CD4-positive, CD25-positive, alpha-beta regulatory T cell (primary cell): ENCODE measurements around the gene MYL12A. TPM values are rescaled to one million over a fixed set of nuclear protein-coding genes. Genes with fewer than 3 reads are reported as not detected.
A peak's percentile ranks its signal among the peaks of the same experiment; 100 is the strongest.

Experiments
- ATAC-seq, 2 donors: fragments of 150-1000 bp; cut with Tn5 transposase; one replicate each; pipeline ENCODE4 v1.10.0; 2021; ENCODE audit warnings: low read depth in 2 of 2, moderate number of reproducible peaks in 2 of 2, moderate library complexity in 1 of 2
- DNase-seq, 3 donors: peaks; one replicate each; pipeline versions ENCODE4 v3.0.0 to v3.0.0-alpha.2; 2012 to 2022; ENCODE audit warnings: mixed read lengths in 1 of 3
- H3K27ac ChIP-seq: one replicate; pipeline ENCODE4 v1.7.0; 2013; ENCODE audit warnings: mild to moderate bottlenecking, low read length; ENCODE audit not compliant: insufficient read depth, poor library complexity, severe bottlenecking
- H3K27me3 ChIP-seq: one replicate; pipeline ENCODE4 v1.7.0; 2013; ENCODE audit warnings: low read length; ENCODE audit not compliant: control insufficient read depth, insufficient read depth
- H3K36me3 ChIP-seq: one replicate; pipeline ENCODE4 v1.7.0; 2013; ENCODE audit warnings: mild to moderate bottlenecking, low read length, moderate library complexity; ENCODE audit not compliant: control insufficient read depth, insufficient read depth
- H3K4me1 ChIP-seq: 2 replicates; pipeline ENCODE4 v1.7.0; 2013; ENCODE audit warnings: mild to moderate bottlenecking, low read length; ENCODE audit not compliant: insufficient read depth, control insufficient read depth, poor library complexity, severe bottlenecking
- H3K4me3 ChIP-seq: one replicate; pipeline ENCODE4 v1.7.0; 2013; ENCODE audit warnings: low read depth, mild to moderate bottlenecking, low read length, moderate library complexity
- H3K9me3 ChIP-seq, 2 experiments: 1 replicate in 1 of 2; 2 replicates in 1 of 2; pipeline ENCODE4 v1.7.0; 2013; ENCODE audit warnings: low read length in 2 of 2, mild to moderate bottlenecking in 1 of 2, moderate library complexity in 1 of 2; ENCODE audit not compliant: control insufficient read depth in 2 of 2
- H3K27ac Mint-ChIP-seq, 3 donors: one replicate each; pipeline ENCODE4 v1.8.0; 2020 to 2022; ENCODE audit warnings: mild to moderate bottlenecking in 3 of 3, mixed read lengths in 3 of 3, moderate library complexity in 2 of 3
- H3K27me3 Mint-ChIP-seq: one replicate; pipeline ENCODE4 v1.8.0; 2022; ENCODE audit warnings: mild to moderate bottlenecking, mixed read lengths
- H3K36me3 Mint-ChIP-seq: one replicate; pipeline ENCODE4 v1.8.0; 2020; ENCODE audit warnings: mixed read lengths
- H3K4me1 Mint-ChIP-seq, 4 donors: one replicate each; pipeline ENCODE4 v1.8.0; 2020 to 2022; ENCODE audit warnings: mixed read lengths in 4 of 4, mild to moderate bottlenecking in 1 of 4
- H3K4me3 Mint-ChIP-seq, 4 donors: one replicate each; pipeline ENCODE4 v1.8.0; 2020 to 2022; ENCODE audit warnings: mild to moderate bottlenecking in 4 of 4, mixed read lengths in 4 of 4, moderate library complexity in 3 of 4
- H3K9me3 Mint-ChIP-seq, 7 donors: one replicate each; pipeline ENCODE4 v1.8.0; 2020 to 2022; ENCODE audit warnings: mixed read lengths in 7 of 7, mild to moderate bottlenecking in 3 of 7, moderate library complexity in 2 of 7
- polyA plus RNA-seq, 4 donors: library from polyadenylated mRNA; unstranded; fragments of 300-500 nt; fragmentation: Illumina TruSeq; gene quantifications; one replicate each; pipeline ENCODE4 v1.2.3, GENCODE V29; 2021
- total RNA-seq: library from RNA; stranded (reverse); gene quantifications from one replicate; pipeline ENCODE4 v1.2.3, GENCODE V29; 2022

Gene MYL12A
- total and polyA plus RNA-seq, 5 donors from 2014 or later: 382 to 2,381 (median 2,345) TPM

DNA sequence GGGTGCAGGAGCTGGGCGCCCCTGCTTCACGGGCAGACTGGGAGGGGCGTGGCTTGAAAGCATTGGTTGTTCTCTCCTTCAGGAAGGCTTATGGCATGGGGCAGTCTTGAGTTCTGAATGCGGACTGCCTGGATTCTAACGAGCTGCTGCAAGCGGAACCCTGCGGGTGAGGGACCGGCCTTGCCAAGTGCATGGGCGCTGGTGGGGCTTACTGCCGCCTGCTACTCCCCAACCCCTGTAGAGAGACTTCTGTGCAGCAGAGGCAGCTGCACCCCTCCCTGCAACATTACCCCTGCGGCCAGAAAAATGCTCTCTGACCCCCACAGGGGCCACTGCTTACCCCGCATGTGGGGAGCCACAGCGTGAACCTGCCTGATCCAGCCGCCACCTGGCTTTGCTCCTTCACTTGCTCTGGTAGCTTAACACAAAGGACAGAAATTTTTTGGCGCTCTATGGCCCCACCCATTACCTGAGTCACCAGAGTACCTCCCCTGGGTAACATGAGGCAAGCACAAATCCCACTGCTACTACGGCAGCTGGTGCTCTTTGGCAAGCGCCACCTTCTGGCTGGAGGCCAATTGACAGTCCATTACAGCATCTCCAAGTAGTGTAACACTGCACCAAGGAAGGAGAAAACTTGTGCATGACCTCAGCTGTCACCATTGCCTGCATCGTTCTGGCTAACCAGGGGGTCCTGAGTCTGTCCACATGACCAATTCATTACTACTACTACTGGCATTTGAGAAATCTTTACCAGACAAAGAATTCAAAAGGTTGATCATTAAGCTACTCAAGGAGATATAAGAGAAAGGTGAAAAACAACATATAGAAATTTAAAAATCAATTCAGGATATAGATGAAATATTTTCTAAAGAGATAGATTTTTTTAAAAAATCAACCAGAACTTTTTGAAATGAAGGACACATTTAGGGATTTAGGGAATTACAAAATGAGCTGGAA lies 49.7 kb downstream of the MYL12A start:
- Histone ChIP-seq H3K4me3 (peak overlapping the region; percentile 63), H3K36me3 (no peaks in the 10 kb centered on the region), H3K4me1 (peaks cover 10% of the 10 kb centered on the region), H3K27me3 (peaks cover 18% of the 10 kb centered on the region), H3K27ac (no peak overlapping the region), H3K9me3 (peaks cover 0 to 7% of the 10 kb centered on the region in 2 experiments)
- Mint-ChIP-seq H3K9me3 (peaks cover 0 to 7% (median 0%) of the 10 kb centered on the region in 7 donors), H3K27me3 (peaks cover 28% of the 10 kb centered on the region), H3K27ac (peak overlapping the region; percentile 55 to 76 (median 57)), H3K4me1 (peaks cover 4 to 13% (median 6%) of the 10 kb centered on the region in 4 donors), H3K36me3 (no peaks in the 10 kb centered on the region), H3K4me3 (peak overlapping the region; percentile 93 to 94 (median 94))
- ATAC-seq (peak; percentile 98 to 99), DNase-seq (peak; percentile 83 to 94 (median 90))

DNA sequence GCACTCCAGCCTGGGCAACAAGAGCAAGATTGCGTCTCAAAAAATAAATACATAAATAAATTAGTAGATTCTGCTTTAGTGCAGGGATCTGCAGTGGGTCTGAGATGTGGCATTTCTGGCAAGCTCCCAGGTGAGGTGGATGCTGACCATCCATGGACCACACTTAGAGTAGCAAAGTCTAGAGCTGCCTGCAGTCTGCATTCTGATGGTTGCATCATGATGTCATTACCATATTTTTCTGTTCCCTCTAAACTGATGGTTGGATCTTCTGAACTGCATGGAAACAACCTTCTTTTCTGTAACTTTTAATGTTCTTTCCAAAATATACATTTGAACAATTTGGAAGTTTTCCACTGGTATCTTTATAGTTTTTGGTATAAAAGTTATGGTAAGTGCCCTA lies 57.2 kb downstream of the MYL12A start:
- H3K4me1 Mint-ChIP-seq: peaks cover 0 to 12% (median 5%) of the 10 kb centered on the region in 4 donors
- peaks cover 23% of the 10 kb centered on the region for H3K27me3 Mint-ChIP-seq
- Histone ChIP-seq H3K4me3 (no peak overlapping the region), H3K9me3 (no peaks in the 10 kb centered on the region), H3K4me1 (peaks cover 6% of the 10 kb centered on the region), H3K36me3 (no peaks in the 10 kb centered on the region), H3K27me3 (peaks cover 7% of the 10 kb centered on the region), H3K27ac (no peak overlapping the region)
- no peaks in the 10 kb centered on the region for H3K36me3 Mint-ChIP-seq
- peaks cover 0 to 3% (median 0%) of the 10 kb centered on the region in 7 donors for H3K9me3 Mint-ChIP-seq
- ATAC-seq (no peak), DNase-seq (no peak)
- H3K4me3 Mint-ChIP-seq: no peak overlapping the region
- H3K27ac Mint-ChIP-seq: peak overlapping the region in 2 of 3 donors; percentile 1 to 18

DNA sequence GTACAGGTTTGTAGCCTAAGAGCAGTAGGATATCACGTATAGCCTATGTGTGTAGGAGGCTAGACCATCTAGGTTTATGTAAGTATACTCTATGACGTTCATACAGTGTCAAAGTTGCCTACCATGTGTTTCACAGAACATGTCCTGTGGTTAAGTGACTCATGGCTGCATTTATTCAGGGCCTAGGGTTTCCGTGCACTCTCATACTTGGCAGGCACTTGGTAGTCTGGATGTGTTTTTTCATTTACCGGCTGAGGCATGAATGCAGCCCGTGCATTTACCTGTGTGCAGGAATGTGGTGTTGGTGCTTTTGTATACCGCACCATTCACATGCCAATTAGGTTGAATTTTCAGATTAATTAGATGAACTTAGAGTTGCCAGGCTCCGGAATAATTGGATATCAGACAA lies 57.8 kb downstream of the MYL12A start:
- Mint-ChIP-seq H3K36me3 (no peaks in the 10 kb centered on the region), H3K27me3 (peaks cover 20% of the 10 kb centered on the region), H3K4me3 (no peak overlapping the region), H3K9me3 (peaks cover 0 to 3% (median 0%) of the 10 kb centered on the region in 7 donors), H3K4me1 (peaks cover 0 to 12% (median 5%) of the 10 kb centered on the region in 4 donors), H3K27ac (peak overlapping the region in 2 of 3 donors; percentile 1 to 46)
- ATAC-seq (peak; percentile 97 to 99), DNase-seq (peak; percentile 20 to 74 (median 41))
- Histone ChIP-seq H3K9me3 (no peaks in the 10 kb centered on the region), H3K27ac (peak overlapping the region; percentile 1), H3K36me3 (no peaks in the 10 kb centered on the region), H3K27me3 (peaks cover 2% of the 10 kb centered on the region), H3K4me3 (no peak overlapping the region), H3K4me1 (peaks cover 6% of the 10 kb centered on the region)

Other genes starting within 250 kb of the MYL12A start
- gene LPIN2, start 234.7 kb upstream of the MYL12A start, total RNA-seq: 61.2 TPM
- gene LPIN2, start 234.7 kb upstream of the MYL12A start, polyA plus RNA-seq: 10 to 100 TPM; 39.3 to 52.7 (median 44.8) TPM
- 1.4 TPM for gene MYOM1, start 27.8 kb upstream of the MYL12A start, total RNA-seq
- under 1 TPM; 0.03 to 0.68 (median 0.49) TPM for gene MYOM1, start 27.8 kb upstream of the MYL12A start, polyA plus RNA-seq
- 168 TPM for gene MYL12B, start 14.3 kb downstream of the MYL12A start, total RNA-seq
- gene MYL12B, start 14.3 kb downstream of the MYL12A start, polyA plus RNA-seq: 1,000 to 10,000 TPM in 2 of 4 donors, 100 to 1,000 TPM in 2; 980 to 1,134 (median 1,024) TPM
- 37.3 TPM for gene TGIF1, start 202.4 kb downstream of the MYL12A start, total RNA-seq
- 10 to 100 TPM; 42.6 to 86.8 (median 51.0) TPM for gene TGIF1, start 202.4 kb downstream of the MYL12A start, polyA plus RNA-seq